ENCODE data around the gene WTIP.
"Not testable (repeated sequence)": the region's sequence is repeated elsewhere in the genome, so short reads cannot be mapped to it uniquely, and the experiment has no call there.

WTIP gene

DNA sequence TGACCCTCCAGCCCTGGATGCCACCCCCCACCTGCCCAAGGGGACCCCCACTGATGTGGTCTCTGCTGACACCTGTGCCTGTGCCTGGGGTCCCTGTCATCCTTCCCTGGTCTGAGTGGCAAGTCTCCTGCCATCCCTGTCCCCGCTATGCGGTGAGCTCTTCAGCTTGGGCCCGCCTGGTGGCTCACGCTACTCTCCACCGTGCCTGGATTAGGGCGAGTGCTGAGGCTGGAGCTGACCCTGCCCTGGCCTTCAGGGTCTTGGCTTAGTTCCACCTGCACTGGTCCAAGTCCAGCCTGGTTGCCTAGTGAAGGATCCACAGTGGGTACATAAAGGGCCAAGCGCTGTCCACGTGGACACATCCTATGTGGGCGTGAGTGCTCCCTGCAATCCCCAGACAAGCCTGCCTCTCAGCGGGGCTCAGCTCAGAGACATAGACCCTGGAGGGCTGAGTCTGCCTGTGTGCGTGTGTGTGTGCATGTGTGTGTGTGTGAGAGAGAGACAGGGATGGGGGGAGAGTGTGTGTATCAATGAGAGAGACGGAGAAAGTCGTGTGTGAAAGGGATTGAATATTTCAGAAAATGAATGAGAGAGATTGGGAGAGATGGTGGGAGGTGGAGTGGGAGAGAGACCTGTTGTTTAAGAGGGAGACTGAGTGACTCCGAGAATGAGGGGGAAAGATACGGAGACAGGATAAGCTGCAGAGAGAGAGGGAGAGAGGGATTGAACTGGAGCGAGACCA lies 22.1 kb downstream of the WTIP start:
- DNase-seq (ENCODE audit: low read depth), result no peak

GRCh38 chr19:34504273-34504808 lies 22.8 kb downstream of the WTIP start:
- no peak for DNase-seq (ENCODE audit: low read depth)

DNA sequence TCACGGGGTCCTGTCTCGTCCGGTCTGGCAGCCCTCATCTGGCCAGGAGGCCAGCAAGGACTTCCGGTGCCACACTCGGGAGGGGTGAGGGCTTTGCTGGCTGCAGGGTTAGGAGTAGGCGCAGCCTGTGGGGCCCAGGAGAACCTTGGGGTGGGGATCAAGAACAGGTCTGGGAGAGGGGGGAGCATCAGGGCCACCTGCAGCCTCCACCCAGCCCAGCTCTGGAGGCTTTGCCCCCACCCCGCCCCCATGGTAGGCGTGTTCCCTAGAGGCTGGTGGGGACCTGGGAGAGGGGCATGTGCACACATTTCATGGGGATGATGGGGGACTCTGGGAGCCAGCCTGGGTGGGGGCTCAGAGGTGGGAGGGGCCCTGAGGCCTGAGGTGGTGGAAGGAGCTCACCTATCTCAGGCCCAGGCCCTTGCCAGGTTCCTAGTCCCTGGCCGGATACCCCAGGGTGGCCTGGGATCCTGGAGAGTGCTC lies 23.3 kb downstream of the WTIP start:
- DNase-seq (ENCODE audit: low read depth), result no peak

DNA sequence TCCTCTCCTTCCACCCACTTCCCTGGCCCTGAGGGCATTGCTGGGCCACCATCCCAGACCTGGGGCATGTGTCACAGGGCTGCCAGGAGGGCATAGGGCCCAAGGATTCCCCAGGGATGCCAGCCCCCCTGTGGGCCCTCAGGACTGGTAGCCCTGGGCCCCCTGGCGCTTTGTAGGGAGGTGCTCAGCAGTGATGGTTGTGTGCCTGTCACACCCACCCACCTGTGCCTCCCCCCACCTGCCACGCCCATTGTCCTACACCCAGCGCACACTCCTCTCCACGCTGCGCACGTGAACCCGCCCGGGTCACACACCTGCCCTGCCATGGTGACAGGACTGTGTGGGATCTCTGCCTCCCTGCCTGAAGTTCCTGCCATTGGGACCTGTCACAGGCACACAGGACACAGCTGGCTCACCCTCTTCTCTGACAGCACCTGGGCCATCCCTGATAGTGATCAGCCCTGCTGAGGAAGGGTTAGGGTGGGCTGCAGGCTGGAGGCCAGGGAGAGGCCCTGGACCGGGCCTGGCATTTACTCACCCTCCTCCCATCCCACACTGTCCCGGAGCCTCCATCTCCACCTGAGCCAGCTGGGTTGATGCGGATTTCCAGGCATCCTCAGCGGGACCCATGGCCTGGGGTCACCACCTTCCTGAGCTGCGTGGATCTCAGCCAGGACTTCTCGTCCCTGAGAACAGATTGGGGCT lies 23.9 kb downstream of the WTIP start:
- DNase-seq (ENCODE audit: low read depth), result no peak

DNA sequence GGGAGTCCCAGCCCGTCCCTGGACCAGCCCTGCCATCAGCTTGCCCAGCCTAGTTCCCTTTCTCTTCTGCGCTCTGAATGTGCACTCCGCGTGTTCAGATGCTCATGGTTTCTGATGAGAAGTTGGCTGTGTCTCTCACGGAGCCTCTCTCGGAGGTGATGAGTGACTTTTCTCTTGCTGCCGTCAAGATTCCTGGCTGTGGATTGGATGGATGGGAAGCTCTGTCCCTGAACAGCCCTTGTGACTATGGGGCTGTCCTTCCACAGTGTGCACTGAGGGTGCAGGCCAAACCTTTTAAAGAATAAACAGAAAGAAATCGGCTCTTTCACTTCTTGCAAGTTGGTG lies 24.4 kb downstream of the WTIP start:
- DNase-seq (ENCODE audit: low read depth), result no peak

GRCh38 chr19:34507414-34508067 lies 26.0 kb downstream of the WTIP start:
- no peak for DNase-seq (ENCODE audit: low read depth)

DNA sequence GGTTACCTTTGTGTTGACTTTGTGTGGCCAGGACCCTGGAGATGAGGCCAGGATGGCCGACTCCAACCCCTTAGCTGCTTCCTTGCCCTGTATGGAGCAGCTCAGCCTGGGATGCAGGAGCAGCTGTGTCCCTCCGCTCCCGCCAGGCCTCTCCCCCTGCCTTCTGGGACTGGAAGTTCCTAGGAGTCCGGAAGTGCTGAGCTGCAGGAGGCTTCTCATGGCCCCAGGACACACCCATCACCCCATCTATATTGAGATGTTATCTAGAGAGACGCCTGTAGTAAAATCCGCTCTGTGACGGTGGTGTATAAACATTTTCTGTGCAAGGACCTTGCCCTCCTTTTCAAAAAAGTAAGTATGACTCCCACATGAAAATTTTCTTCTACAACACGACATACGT lies 27.0 kb downstream of the WTIP start:
- no peak for DNase-seq (ENCODE audit: low read depth)

GRCh38 chr19:34510904-34511303 lies 29.3 kb downstream of the WTIP start:
- DNase-seq (ENCODE audit: low read depth), result not testable (repeated sequence)

DNA sequence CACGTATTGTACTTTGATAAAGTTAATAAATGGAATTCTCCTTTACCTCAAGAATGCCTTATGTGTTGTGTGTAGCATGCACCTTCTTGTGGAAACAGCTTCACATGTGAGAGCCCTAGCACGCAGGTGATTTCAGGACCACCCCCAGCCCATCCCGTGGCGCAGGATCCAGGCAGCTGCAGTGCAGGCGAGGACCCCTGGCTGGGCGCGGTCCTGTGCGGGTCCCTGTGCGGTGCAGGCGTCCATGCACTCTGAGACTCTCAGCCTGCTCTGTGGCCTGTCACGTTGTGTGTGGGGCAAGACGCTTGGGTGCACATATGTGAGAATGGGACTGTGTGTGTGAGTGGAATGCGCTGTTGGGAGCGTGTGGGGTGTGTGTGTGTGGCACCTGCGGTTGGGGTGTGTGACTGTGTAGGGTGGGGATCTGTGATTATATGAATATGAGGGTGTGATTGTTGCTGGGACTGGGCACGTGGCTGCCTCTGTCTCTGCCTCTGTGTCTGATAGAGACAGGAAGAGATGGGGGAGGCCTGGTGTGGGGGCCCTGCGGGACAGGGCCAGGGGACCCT lies 30.8 kb downstream of the WTIP start:
- no peak for DNase-seq (ENCODE audit: low read depth)

- DNase-seq (ENCODE audit: low read depth), result no peak
Measured at GRCh38 chr19:34513767-34514166, 32.2 kb downstream of the WTIP start.

DNA sequence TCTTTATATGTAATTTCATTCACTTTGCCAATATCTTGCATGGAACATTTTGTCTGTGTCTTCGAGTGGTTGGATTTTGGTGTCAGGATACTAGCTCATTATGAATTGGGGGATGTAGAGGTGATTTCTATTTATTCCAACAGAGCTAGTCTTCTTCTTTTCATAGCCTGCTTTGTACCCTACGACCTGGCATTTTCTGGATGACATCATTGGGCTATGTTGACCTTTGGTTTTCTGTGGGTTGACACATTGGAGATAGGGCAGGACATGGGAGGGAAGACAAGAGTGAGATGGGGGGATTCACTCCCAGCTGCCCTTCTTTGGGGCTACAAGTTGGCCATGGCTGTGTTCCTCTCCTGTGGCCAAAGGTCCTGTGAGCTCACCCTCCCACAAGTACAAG lies 38.0 kb downstream of the WTIP start:
- DNase-seq (ENCODE audit: low read depth), result no peak

DNA sequence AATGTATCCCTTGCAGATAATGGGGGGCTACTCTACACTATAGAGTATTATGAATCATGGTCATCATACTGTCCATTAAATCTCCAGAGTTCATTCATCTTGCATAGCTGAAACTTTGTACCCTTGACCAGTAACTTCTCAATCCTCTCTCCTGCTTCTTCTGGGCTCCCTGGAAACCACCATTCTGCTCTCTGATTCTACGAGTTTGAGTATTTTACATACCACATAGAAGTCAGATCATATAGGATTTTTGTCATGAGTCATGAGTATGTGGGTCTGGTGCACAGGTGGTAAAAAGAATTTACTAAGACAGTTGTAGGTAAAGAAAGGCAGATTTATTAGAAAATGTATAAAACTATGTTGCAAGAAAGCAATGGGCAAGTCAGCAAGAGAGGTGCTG lies 41.9 kb downstream of the WTIP start:
- no peak for DNase-seq (ENCODE audit: low read depth)

DNA sequence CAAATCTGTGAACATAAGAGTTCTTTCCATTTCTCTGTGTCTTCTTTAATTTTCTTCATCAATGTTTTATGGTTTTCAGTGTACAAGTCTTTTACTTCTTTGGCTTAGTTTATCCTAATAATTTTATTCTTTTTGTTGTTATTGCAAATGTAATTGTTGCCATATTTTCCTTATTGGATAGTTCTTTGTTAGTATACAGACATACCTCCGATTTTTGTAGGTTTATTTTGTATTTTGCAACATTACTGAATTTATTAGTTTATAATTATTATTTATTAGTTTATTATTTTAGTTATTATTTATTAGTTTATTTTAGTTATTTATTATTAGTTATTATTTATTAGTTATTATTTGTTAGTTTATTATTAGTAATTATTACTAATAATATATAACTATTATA lies 43.4 kb downstream of the WTIP start:
- DNase-seq (ENCODE audit: low read depth), result no peak

DNA sequence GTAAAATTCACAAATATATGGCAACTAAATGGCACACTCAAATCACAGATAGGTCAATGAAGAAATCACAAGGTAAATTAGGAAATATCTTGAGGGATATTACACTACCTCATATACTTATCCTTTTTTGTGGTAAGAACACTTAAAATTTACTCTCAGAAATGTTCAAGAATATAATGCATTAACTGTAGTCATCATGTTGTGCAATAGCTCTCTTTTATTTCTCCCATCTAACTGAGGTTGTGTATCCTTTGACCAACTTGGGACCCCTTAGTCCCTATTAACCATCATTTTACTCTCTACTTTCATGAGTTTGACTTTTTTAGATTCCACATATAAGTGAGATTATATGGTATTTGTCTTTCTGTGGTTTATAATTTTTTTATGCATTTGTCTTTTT lies 52.6 kb downstream of the WTIP start:
- DNase-seq (ENCODE audit: low read depth), result no peak

DNA sequence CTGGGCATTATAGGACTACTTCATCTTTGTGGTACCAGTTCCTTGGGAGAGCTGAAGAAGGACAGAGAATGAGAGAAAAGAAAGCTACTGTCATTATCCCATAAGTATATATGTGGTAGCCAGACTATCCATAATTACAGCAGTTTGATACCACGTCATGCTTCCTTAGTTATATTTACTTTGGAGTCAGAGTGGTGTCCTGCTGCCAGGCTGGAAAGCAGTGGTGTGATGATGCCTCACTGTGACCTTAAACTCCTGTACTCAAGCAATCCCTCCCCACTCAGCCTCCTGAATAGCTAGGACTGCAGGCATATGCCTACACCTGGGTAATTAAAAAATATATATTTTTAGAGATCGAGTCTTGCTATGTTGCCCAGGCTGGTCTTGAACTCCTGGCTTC lies 57.8 kb downstream of the WTIP start:
- no peak for DNase-seq (ENCODE audit: low read depth)

DNA sequence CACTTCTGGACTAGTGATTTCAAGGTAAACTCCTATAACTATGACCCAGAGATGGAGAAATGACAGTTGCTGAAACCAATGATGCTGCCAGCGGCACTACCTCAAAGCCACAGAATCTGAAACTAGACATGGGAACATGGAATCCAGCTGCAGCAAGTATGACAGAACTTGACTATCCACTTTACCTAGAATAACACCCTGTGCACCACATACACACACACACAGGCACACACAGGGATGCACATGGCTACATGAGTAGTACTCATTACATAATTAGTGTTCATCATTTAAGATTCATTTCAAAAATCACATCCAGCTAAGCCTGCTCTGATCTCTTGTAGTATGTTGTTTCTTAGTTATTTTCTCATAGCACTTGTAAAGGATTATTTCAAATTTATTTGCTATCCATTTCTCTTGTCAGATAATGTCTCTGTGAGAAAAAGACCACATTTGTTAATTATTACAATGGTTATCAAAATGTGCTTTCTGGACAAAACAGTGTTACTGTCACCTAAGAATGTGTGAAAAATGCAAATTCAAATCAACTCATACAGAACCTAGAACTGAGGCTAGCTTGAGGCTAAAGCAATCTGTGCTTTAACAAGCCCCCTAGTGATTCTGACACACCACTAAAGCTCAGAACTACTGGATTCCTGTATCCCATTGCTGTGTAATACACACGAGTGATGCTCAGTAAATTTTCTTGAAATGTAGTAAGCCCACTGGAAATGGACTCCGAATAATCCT lies 59.4 kb downstream of the WTIP start:
- no peak for DNase-seq (ENCODE audit: low read depth)

GRCh38 chr19:34549833-34550232 lies 68.3 kb downstream of the WTIP start:
- DNase-seq (ENCODE audit: low read depth), result no peak

GRCh38 chr19:34555447-34555846 lies 73.9 kb downstream of the WTIP start:
- DNase-seq (ENCODE audit: low read depth), result no peak

GRCh38 chr19:34556488-34556887 lies 74.9 kb downstream of the WTIP start:
- DNase-seq (ENCODE audit: low read depth), result peak; percentile 38

DNA sequence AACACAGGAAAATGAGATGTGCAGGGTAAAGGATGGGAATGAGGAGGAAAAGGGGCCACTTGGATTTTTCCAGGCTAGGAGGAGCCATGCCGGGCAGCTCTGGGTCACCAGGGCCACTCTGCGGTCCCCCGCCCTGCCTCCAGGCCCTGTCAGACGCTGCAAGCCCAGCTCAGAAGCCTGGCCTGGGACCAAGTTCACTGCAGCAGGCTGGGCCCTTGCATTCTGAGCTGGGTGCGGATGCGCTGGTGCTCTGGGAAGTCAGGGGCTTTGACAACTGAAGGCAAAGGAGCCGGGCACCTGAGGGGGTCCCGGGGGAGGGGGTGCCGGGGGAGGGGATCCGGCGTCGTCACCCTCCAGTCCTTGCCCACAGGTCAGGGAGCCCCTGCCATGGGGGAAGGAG lies 77.5 kb downstream of the WTIP start:
- no peak for DNase-seq (ENCODE audit: low read depth)

DNA sequence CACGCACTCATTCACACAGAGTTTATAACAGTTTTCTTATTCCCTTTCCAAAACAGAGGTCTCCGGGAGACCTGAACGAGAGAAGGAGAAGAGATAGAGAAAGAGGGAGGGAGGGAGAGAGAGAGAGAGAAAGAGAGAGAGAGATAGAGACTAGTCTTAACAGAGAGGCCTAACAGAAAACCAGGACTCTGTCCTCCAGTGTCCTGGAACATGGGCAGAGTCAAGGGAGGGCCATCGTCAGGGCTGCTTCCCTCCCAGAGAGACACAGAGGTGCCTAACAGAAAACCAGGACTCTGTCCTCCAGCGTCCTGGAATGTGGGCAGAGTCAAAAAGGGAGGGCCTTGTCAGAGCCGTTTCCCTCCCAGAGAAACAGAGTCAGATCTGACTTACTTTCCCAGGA lies 78.7 kb downstream of the WTIP start:
- no peak for DNase-seq (ENCODE audit: low read depth)
